SK-N-SH treated with all-trans-retinoic acid at 6 μM for 48 hours (cell line): ENCODE measurements around the gene COL4A1.

Source experiments
- CSDC2 ChIP-seq: fragments of 250-450 bp; sonication (Bioruptor Pico); IDR thresholded peaks from 2 replicates; pipeline ENCODE4 v1.5.0; 2020; ENCODE audit warnings: mild to moderate bottlenecking, moderate library complexity
- PPARA ChIP-seq: fragments of 250-450 bp; sonication (Bioruptor Pico); IDR thresholded peaks from 2 replicates; pipeline ENCODE4 v1.5.0; 2020; ENCODE audit warnings: mild to moderate bottlenecking, borderline replicate concordance
- SNAI2 ChIP-seq: fragments of 250-450 bp; sonication (Bioruptor Pico); IDR thresholded peaks from 2 replicates; pipeline ENCODE4 v1.5.0; 2020; ENCODE audit warnings: mild to moderate bottlenecking, moderate library complexity
- TCF4 ChIP-seq: fragments of 250-450 bp; sonication (Bioruptor Pico); IDR thresholded peaks from 2 replicates; pipeline ENCODE4 v1.8.0; 2021; ENCODE audit warnings: mild to moderate bottlenecking, moderate library complexity, borderline replicate concordance
- TF ChIP-seq, protein P1 (sequence below): fragments of 250-450 bp; sonication (Bioruptor Pico); IDR thresholded peaks from 2 replicates; pipeline ENCODE4 v1.8.0; 2020; ENCODE audit warnings: mild to moderate bottlenecking, moderate library complexity, borderline replicate concordance
- TF ChIP-seq, protein P2 (sequence below): fragments of 250-450 bp; sonication (Bioruptor Pico); IDR thresholded peaks from 2 replicates; pipeline ENCODE4 v1.5.1; 2021; ENCODE audit warnings: mild to moderate bottlenecking, moderate library complexity

DNA sequence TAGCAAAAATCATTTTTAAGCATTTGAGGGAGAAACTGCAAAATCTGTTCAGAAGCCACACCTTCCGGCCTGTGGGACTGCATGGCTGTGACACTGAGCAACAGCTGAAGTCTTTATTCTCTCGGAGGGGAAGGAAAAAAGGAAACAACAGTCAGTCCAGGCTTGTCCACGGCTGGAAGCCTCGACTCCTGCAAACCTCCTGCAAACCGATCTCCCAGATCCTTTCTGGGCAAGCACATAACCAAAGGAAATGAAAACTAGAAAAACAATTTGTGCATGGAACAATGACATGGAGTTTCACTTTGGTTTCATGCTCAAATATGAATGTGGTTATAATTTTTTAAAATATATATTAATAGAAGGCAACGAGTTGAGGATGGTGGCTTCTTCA is 1.0 kb downstream of the COL4A1 start:
- TF ChIP-seq, protein P1, sequence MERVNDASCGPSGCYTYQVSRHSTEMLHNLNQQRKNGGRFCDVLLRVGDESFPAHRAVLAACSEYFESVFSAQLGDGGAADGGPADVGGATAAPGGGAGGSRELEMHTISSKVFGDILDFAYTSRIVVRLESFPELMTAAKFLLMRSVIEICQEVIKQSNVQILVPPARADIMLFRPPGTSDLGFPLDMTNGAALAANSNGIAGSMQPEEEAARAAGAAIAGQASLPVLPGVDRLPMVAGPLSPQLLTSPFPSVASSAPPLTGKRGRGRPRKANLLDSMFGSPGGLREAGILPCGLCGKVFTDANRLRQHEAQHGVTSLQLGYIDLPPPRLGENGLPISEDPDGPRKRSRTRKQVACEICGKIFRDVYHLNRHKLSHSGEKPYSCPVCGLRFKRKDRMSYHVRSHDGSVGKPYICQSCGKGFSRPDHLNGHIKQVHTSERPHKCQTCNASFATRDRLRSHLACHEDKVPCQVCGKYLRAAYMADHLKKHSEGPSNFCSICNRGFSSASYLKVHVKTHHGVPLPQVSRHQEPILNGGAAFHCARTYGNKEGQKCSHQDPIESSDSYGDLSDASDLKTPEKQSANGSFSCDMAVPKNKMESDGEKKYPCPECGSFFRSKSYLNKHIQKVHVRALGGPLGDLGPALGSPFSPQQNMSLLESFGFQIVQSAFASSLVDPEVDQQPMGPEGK, result no peak
- TF ChIP-seq SNAI2 (CRISPR knock-in tag) (no peak), PPARA (CRISPR knock-in tag) (no peak), TCF4 (no peak), CSDC2 (CRISPR knock-in tag) (no peak)
- TF ChIP-seq, protein P2, sequence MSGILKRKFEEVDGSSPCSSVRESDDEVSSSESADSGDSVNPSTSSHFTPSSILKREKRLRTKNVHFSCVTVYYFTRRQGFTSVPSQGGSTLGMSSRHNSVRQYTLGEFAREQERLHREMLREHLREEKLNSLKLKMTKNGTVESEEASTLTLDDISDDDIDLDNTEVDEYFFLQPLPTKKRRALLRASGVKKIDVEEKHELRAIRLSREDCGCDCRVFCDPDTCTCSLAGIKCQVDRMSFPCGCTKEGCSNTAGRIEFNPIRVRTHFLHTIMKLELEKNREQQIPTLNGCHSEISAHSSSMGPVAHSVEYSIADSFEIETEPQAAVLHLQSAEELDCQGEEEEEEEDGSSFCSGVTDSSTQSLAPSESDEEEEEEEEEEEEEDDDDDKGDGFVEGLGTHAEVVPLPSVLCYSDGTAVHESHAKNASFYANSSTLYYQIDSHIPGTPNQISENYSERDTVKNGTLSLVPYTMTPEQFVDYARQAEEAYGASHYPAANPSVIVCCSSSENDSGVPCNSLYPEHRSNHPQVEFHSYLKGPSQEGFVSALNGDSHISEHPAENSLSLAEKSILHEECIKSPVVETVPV, result no peak
